GM21390 (cell line): ENCODE results near the gene SDK2.
"Not testable (repeated sequence)": the region's sequence is repeated elsewhere in the genome, so short reads cannot be mapped to it uniquely, and the experiment has no call there.

ENCODE experiments used
- ATAC-seq: cut with Tn5 transposase; IDR thresholded peaks from one replicate; pipeline ENCODE4 v1.9.1; 2021; ENCODE audit not compliant: unreplicated experiment

SDK2 gene

GRCh38 chr17:73309727-73310596, 334.3 kb downstream of the SDK2 start:
- ATAC-seq = no peak

GRCh38 chr17:73308959-73309358, 335.3 kb downstream of the SDK2 start:
- ATAC-seq = not testable (repeated sequence)

DNA sequence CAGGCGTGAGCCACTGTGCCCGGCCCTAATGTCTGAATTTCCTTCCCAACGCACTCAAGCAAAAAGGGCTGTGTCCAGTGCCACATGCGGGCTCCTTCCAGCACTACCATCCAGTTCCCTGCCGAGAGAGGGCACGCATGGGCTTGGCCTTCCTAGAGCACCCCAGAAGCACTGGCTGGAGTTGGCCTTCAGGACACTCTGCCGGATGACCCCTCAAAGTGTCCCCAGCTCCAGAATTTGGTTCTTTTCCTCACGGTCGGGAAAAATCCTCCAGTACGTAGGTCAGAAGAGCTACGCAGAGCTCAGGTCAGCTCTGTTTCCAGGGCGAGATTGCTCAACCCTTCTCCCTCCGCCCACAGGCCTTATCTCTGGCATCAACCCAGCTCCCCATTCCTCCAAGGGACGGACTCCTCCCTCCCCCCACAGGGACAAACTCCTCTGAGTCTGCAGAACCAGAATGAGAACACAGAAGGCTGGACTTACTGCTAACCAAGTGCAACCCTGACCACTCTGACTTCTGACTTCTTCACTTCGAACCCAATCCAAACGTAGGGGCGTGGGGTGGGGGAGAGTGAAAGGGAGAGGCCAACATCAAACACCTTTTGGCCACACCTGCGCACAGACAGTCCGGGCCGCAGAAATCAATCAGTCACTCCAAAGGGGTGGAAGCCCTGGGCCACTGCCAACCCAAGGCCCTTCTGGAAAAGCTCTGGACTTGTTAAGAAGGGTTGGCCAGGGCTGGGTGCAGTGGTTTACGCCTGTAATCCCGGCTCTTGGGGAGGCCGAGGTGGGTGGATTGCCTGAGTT, 336.0 kb downstream of the SDK2 start:
- ATAC-seq = no peak

DNA sequence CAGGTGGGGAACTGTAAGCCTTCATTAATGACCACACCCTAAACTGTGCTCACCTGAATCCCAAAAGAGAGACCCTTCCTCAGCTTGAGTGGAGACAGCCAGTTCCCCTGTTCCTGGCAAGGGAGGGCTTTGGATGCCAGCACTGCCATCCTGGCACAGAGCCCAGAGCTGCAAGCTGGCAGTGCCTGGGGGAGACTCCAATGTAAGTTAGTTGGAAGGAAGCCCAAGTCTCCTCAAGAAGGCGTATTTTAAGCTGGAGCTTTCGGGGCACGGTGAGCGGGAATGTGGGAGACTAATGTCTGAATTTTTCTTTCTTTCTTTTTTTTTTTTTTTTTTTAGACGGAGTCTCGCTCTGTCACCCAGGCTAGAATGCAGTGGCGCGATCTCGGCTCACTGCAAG, 337.1 kb downstream of the SDK2 start:
- ATAC-seq = no peak

DNA sequence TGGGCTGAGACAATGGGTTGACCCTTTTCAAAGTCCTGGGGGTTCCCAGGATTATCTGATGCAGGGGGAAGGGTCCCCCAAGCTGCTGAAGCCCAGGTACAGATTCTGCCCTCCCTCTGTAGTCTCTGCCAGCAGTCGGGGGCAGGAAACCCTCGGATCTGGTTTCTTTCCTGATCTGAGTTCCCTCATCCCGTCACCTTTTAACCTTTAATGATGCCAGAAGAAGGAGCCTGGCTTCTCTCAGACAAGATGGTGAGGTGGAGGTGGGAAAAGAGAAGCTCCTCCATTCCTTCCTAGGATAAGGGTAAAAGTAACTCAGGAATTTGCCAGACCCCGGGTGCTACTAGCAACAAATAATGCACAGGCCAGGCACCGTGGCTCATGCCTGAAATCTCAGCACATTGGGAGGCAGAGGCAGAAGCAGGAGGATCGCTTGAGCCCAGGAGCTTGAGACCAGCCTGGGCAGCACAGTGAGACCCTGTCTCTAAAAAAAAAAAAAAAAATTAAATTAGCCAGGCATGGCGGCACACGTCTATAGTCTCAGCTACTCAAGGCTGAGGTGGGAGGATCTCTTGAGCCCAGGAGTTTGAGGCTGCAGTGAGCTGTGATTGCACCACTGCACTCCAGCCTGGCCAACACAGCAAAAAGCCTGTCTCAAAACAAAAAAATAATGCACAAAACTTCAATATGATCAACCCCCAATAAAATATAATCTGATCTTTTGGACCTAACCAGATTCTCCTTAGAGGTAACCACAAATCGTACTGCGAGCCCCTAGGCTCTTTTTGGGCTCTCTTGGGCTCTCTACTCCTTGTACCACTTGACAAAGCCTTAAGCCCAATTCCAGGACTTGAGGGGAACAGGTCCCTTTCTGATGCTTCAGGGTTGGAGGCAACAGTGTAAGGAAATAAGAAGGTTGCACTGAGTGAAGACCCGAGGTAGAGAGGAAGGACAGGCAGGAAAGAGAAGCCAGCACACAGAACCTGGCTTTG, 338.1 kb downstream of the SDK2 start:
- ATAC-seq = no peak

DNA sequence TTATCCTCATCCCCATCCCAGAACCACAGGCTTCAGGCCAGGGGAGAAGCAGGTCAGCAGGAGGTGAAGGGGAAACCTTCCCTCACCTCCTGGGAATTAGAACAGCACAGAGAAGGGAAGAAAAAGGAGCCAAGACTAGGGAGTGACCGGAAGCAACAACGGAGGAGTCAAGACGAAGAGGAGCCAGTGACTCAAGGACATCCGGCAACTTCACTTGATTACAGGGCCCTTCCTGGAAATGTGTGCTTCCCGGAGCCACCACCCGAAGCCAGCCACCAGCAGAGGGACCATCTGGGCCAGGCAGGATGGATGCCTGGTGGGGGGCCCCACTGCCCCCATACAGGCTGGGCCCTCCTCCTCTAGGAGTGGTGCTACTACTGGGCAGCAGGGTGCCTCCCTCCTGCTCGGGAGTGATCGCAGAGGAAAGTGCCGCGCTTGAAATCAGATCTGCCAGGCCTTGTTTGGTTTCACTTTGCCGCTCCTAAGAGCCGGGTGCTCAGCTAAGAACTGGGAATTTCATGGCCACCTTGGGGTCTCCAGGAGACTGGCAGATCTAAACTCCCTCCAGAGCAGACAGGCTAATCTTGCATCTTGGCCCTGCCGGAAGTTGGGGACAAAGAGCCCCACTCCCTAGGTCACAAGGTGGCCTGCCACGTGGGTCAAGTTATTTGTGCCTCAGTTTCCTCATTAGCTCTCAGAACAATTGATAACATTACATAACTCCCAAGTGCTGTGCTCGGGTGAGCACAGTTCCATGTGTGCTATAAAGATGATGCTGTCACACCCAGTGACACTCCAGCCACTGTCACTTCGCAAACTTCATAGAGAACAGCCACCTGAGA, 339.1 kb downstream of the SDK2 start:
- no peak for ATAC-seq

GRCh38 chr17:73304438-73304837, 339.8 kb downstream of the SDK2 start:
- ATAC-seq = no peak

GRCh38 chr17:73302189-73302588, 342.1 kb downstream of the SDK2 start:
- ATAC-seq = no peak

- no peak for ATAC-seq
Measured at GRCh38 chr17:73301369-73301768, 342.9 kb downstream of the SDK2 start.

GRCh38 chr17:73300392-73300791, 343.9 kb downstream of the SDK2 start:
- ATAC-seq = no peak

GRCh38 chr17:73297934-73298861, 346.0 kb downstream of the SDK2 start:
- ATAC-seq = peak; percentile 71

DNA sequence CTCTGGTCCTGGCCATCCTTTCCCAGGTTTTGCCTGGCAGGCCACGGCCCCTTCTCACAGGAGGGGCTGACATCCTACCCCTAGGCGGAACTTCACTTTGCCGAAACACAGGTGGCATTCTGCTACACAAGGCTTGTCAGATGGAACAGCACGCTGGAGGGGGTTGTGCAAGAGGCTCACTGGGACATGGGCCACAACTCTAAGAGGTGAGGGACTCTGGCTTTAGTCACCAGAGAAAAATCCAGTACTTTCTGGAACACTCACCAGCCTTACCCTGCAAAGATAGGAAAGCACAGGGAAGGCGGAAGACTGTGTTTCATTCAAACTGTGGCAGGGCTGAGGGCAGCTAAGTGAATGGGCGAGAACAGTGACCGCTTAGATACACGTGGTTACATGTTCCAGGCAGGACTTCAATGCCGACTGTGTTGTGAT, 350.7 kb downstream of the SDK2 start:
- no peak for ATAC-seq

GRCh38 chr17:73293031-73293430, 351.2 kb downstream of the SDK2 start:
- no peak for ATAC-seq

DNA sequence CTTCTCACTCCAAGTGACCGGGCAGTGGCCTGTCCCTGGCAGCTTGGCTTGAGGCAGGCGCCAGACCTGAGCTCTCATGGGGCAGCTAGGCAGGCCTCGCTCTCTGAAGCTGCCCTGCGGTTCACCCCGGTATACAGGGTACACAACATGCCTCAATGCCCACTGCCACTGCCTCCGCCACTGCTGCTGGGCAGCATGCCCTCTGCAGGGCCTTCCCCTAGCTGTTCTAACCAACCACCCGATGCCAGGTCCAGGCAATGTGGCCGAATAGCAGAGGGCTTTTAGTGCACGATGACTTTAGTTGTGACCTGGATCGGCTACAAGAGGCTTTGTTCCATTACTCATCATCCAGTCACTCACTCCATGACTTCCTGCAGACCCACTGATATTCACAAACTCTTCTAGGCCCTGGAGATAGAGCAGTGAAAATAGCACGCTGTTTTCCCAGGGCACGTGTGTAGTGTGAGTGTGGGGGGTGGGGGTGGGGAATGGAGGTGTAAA, 352.2 kb downstream of the SDK2 start:
- no peak for ATAC-seq

DNA sequence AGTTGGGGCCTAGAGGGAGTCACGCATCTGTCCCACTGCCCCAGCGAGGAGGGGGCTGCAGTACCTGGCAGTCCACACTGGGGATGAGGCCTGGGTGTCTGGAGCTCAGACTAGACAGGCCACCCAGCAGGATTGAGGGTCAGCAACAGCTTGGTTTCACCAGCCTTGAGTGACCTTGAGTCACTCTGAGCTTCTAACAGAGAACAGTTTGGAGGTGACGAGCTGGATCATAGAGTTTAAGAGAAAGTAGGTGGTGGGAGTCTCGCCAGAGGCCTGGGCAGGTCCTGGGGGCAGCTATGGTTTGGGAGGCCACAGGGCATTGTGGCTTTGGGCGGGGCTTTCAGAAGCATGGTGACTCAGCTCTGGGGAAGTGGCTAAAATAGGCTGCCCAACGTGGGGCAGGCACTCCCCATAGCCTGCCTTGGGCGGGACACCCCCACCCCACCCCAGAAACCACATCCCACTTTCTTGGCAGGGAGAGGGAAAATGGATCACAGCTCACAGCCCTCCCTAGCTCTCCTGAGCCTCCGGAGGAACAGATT, 352.9 kb downstream of the SDK2 start:
- ATAC-seq = peak; percentile 84

- ATAC-seq = peak; percentile 53
Measured at GRCh38 chr17:73290399-73291259, 353.6 kb downstream of the SDK2 start.

- ATAC-seq = no peak
Measured at GRCh38 chr17:73289549-73290254, 354.5 kb downstream of the SDK2 start.
